Subcutaneous abdominal adipose tissue (tissue), 5 donors: ENCODE data around the gene RBFOX2.
"Not testable (repeated sequence)": the region's sequence is repeated elsewhere in the genome, so short reads cannot be mapped to it uniquely, and the experiment has no call there.

Source experiments
- H3K27ac ChIP-seq: one replicate; pipeline ENCODE4 v1.7.0; 2013; ENCODE audit warnings: low read depth, mild to moderate bottlenecking, inconsistent platforms, low read length, moderate library complexity
- H3K27me3 ChIP-seq, 5 donors: one replicate each; pipeline ENCODE4 v1.7.0; 2013; ENCODE audit warnings: low read length in 5 of 5, inconsistent platforms in 1 of 5; ENCODE audit not compliant: control insufficient read depth in 5 of 5, insufficient read depth in 4 of 5
- H3K36me3 ChIP-seq, 5 donors: one replicate each; pipeline ENCODE4 v1.7.0; 2013; ENCODE audit warnings: low read length in 5 of 5; ENCODE audit not compliant: control insufficient read depth in 5 of 5, insufficient read depth in 5 of 5
- H3K4me1 ChIP-seq, 5 donors: one replicate each; pipeline ENCODE4 v1.7.0; 2013; ENCODE audit warnings: low read length in 5 of 5, mild to moderate bottlenecking in 3 of 5, moderate library complexity in 1 of 5; ENCODE audit not compliant: control insufficient read depth in 5 of 5, insufficient read depth in 5 of 5
- H3K4me3 ChIP-seq, 5 donors: one replicate each; pipeline ENCODE4 v1.7.0; 2013; ENCODE audit warnings: low read length in 5 of 5, low read depth in 1 of 5
- H3K9ac ChIP-seq, 5 donors: one replicate each; pipeline ENCODE4 v1.7.0; 2013; ENCODE audit warnings: low read length in 5 of 5, mild to moderate bottlenecking in 4 of 5, moderate library complexity in 3 of 5
- H3K9me3 ChIP-seq, 5 donors: one replicate each; pipeline ENCODE4 v1.7.0; 2013; ENCODE audit warnings: low read length in 5 of 5; ENCODE audit not compliant: control insufficient read depth in 5 of 5
- donor health status: healthy.
- donor health status: healthy.
- donor health status: healthy.
- donor health status: healthy.
- donor health status: healthy.

RBFOX2 gene

DNA sequence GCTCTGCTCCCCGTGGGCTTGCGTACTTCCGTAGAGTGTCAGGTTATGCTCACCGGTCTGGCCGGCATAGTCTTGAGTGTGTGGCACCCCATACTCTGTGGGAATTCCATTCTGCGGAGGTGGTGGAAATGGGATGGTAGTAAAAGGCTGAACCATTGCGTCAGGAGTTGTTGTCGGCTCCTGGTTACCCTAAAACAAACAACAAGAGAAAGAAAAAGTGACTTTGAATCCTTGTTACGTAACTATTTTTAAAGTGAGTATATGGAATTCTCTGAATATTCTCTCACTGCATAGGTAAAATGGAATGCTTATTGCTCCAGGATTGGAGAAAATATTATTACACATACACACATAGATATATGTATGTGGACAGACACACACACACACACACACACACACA is 218.8 kb downstream of the RBFOX2 start:
- peaks cover 16 to 19% (median 18%) of the 10 kb centered on the region in 5 donors for H3K36me3 ChIP-seq
- H3K27me3 ChIP-seq: no peaks in the 10 kb centered on the region
- H3K9ac ChIP-seq: no peak overlapping the region
- H3K4me1 ChIP-seq: no peaks in the 10 kb centered on the region
- H3K4me3 ChIP-seq: no peak overlapping the region
- H3K27ac ChIP-seq: no peak overlapping the region
- H3K9me3 ChIP-seq: peaks cover 0 to 6% (median 3%) of the 10 kb centered on the region in 5 donors

DNA sequence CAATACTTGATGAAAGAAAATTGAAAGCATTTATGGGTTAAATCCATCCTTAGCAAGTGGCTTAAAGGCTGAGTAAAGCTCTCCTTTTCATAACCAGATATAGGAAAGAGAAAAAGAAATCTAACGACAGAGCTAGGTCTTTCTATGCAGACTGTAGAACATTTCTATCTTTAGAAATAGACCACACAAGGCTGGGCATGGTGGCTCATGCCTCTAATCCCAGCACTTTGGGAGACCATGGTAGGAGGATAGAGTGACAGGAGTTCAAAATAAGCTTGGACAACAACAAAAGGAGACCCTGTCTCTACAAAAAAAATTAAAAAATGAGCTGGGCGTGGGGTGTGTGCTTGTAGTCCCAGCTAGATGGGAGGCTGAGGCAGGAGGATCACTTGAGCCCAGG is 220.2 kb downstream of the RBFOX2 start:
- Histone ChIP-seq H3K27me3 (no peaks in the 10 kb centered on the region), H3K9me3 (peaks cover 0 to 6% (median 3%) of the 10 kb centered on the region in 5 donors), H3K4me1 (peaks cover 0 to 3% (median 0%) of the 10 kb centered on the region in 5 donors), H3K27ac (no peak overlapping the region), H3K9ac (no peak overlapping the region), H3K4me3 (no peak overlapping the region), H3K36me3 (peaks cover 12 to 19% (median 18%) of the 10 kb centered on the region in 5 donors)

DNA sequence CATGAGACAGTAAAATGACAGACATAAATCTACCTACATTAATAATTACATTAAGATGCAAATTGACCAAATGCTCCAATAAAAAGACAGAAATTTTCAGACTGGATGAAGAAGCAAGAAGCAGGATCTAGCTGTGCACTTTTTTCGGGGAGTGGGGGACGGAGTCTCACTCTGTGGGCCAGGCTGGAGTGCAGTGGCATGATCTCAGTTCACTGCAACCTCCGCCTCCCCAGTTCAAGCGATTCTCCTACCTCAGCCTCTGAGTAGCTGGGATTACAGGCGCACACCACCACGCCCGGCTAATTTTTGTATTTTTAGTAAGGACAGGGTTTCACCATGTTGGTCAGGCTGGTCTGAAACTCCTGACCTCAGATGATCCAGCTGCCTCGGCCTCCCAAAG is 222.0 kb downstream of the RBFOX2 start:
- H3K4me3 ChIP-seq, H3K9me3 ChIP-seq, H3K27ac ChIP-seq, H3K9ac ChIP-seq, H3K27me3 ChIP-seq, H3K4me1 ChIP-seq: not testable (repeated sequence)
- peaks cover 11 to 19% (median 18%) of the 10 kb centered on the region in 5 donors for H3K36me3 ChIP-seq

DNA sequence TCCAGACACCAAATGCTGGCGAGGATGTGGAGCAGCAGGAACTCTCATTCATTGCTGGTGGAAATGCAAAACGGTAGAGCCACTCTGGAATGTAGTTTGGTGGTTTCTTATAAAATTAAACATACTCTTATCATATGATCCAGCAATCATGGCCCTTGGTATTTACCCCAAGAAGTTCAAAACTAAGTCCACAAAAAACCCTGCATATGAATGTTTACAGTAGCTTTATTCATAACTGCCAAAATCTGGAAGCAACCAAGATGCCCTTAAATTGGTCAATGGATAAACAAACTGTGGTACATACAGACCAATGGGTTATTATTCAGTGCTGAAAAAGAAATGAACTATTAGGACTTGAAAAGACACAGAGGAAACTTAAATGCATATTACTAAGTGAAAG is 223.2 kb downstream of the RBFOX2 start:
- Histone ChIP-seq H3K9ac (no peak overlapping the region), H3K27ac (no peak overlapping the region), H3K27me3 (no peaks in the 10 kb centered on the region), H3K4me3 (no peak overlapping the region), H3K4me1 (peaks cover 0 to 10% (median 0%) of the 10 kb centered on the region in 5 donors), H3K9me3 (no peaks in the 10 kb centered on the region), H3K36me3 (peaks cover 13 to 19% (median 18%) of the 10 kb centered on the region in 5 donors)

DNA sequence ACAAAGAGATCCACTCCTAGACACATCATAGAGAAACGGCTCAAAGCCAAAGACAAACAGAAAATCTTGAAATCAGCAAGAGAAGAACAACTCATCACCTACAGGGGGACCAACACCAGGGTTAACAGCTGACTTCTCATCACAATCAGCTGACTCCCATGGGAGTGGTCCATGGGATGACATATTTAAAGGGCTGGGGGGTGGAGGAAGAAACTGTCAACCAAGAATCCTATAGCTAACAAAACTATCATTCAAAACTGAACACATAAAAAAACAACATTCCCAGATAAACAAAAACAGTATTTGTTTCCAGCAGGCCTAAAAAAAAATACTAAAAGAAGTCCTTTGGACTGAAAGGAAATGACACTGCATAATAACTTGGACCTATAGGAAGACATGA is 224.2 kb downstream of the RBFOX2 start:
- peaks cover 13 to 15% (median 14%) of the 10 kb centered on the region in 5 donors for H3K36me3 ChIP-seq
- no peak overlapping the region for H3K27ac ChIP-seq
- no peaks in the 10 kb centered on the region for H3K9me3 ChIP-seq
- H3K9ac ChIP-seq: no peak overlapping the region
- peaks cover 0 to 10% (median 0%) of the 10 kb centered on the region in 5 donors for H3K4me1 ChIP-seq
- no peak overlapping the region for H3K4me3 ChIP-seq
- H3K27me3 ChIP-seq: no peaks in the 10 kb centered on the region

DNA sequence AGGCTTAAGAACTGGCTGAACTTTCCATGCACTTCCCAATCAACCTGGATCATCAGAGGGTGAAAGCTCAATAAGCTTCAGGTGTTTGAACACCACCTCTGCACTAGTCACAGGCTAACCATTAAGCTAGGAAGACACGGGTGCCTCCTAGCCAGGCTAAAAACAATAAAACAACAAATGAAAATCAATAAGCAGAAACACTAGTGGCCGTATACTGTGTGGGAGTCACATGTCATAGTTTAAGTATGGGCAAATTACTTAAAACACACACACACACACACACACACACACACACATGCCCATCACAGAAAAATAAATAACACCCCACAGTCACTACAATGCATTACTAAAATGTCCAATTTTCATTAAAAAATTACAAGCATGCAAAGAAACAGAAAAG is 225.7 kb downstream of the RBFOX2 start:
- H3K9ac ChIP-seq: no peak overlapping the region
- peaks cover 0 to 6% (median 2%) of the 10 kb centered on the region in 5 donors for H3K36me3 ChIP-seq

DNA sequence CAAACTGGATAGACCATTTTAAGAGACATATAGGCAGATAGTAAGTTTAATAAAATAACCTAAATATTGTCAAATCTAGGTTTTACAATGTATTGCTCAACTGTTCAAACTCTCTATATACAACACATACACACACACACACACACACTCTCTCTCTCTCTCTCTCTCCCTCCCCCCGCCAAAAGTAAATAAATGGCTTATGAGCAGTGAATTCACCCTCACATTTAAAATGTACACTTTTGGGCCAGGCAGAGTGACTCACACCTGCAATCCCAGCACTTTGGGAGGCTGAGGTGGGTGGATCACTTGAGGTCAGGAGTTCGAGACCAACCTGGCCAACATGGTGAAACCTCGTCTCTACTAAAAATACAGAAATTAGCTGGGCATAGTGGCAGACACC is 227.3 kb downstream of the RBFOX2 start:
- H3K4me1 ChIP-seq, H3K9ac ChIP-seq, H3K27me3 ChIP-seq, H3K27ac ChIP-seq, H3K4me3 ChIP-seq, H3K9me3 ChIP-seq, H3K36me3 ChIP-seq: not testable (repeated sequence)

More for the DNA sequence above, 225.7 kb downstream of the RBFOX2 start:
- Histone ChIP-seq H3K27ac (no peak overlapping the region), H3K9me3 (no peaks in the 10 kb centered on the region), H3K27me3 (no peaks in the 10 kb centered on the region), H3K4me3 (no peak overlapping the region), H3K4me1 (peaks cover 0 to 10% (median 0%) of the 10 kb centered on the region in 5 donors)

DNA sequence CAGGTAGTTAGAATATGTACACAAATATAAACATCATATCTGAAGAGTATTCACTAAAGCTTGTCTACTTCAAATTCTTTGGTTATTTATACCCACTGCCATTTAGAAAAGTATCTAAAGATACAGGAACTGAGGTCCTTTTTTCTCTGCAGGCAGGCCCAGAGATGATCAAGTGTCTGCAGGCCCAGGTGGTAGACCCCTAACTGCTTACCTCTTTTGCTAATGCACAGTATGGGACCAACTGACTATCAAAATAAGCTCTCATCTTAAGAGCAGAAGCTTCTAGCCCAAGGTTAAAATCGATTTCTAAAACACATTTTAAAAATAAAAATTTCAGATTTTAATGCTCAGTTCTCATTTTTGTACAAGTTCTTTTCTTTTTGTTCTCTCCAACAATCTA is 229.5 kb downstream of the RBFOX2 start:
- Histone ChIP-seq H3K4me1 (peaks cover 0 to 7% (median 0%) of the 10 kb centered on the region in 5 donors), H3K36me3 (peaks cover 0 to 2% (median 0%) of the 10 kb centered on the region in 5 donors), H3K4me3 (no peak overlapping the region)

DNA sequence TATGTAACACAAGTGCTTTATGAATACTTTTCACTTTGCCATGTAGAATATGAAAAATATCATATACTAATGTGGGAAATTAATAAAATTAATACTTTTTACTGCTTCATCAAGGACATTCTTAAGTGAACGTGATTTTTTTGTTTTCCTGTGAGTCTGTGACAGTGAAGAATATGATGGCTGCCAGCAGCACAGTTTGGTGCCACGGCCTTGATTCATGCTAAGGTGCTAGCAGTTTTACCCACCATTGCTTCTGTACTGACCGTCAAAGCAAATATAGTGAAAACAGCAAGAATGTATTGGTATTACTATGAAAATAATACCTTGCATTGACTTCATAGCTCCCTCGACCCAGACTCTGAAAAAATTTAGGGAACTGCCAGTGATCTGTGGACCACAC is 231.2 kb downstream of the RBFOX2 start:
- Histone ChIP-seq H3K9me3 (no peaks in the 10 kb centered on the region), H3K9ac (no peak overlapping the region), H3K4me3 (no peak overlapping the region), H3K27me3 (no peaks in the 10 kb centered on the region), H3K27ac (no peak overlapping the region), H3K36me3 (peaks cover 0 to 2% (median 0%) of the 10 kb centered on the region in 5 donors), H3K4me1 (no peaks in the 10 kb centered on the region)

More for the DNA sequence above, 229.5 kb downstream of the RBFOX2 start:
- no peak overlapping the region for H3K27ac ChIP-seq
- no peak overlapping the region for H3K9ac ChIP-seq
- no peaks in the 10 kb centered on the region for H3K27me3 ChIP-seq
- H3K9me3 ChIP-seq: no peaks in the 10 kb centered on the region

DNA sequence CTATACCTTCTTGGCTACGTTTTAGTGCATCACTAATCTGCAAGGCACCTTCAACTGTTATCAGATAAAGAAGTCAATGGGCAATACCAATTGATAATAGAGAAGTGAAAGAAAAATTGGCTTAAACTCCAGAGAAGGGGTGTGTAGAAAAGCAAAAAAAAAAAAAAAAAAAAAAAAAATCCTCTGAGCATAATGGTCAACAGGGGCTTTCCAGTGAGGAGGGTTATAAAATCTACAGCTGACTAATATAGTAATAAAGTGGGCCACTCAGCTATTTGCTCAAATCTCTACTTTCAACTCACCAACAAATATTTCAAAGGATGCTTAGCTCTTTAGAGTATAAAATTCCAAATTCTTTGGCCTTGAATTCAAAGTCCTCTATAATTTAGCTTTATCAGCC is 233.1 kb downstream of the RBFOX2 start:
- Histone ChIP-seq H3K9ac (no peak overlapping the region), H3K27ac (no peak overlapping the region), H3K4me1 (no peaks in the 10 kb centered on the region), H3K36me3 (no peaks in the 10 kb centered on the region), H3K4me3 (no peak overlapping the region), H3K9me3 (no peaks in the 10 kb centered on the region), H3K27me3 (no peaks in the 10 kb centered on the region)

DNA sequence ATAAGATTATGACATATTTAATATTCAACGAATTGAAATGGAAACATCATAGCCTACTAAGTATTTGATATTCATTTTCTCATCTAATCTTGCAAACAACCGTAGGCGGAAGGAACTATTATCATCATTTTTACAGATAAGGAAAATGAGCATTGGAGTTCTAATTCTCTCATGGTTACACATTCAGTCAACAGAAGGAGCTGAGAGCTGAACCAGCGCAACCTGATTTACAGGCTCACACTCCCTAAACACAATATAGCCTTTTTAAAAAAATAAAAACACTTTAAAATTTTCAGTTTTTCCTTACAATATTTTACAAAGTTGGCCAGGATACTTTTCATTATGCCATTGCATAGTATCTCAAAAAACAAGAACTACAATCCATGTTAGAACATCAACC is 236.1 kb downstream of the RBFOX2 start:
- Histone ChIP-seq H3K9me3 (no peaks in the 10 kb centered on the region), H3K27ac (no peak overlapping the region), H3K9ac (no peak overlapping the region), H3K4me3 (no peak overlapping the region), H3K4me1 (no peaks in the 10 kb centered on the region), H3K27me3 (no peaks in the 10 kb centered on the region), H3K36me3 (peaks cover 0 to 3% (median 0%) of the 10 kb centered on the region in 5 donors)
